MCF 10A (cell line): ENCODE data around the gene ATXN7L1. TPM values are rescaled to one million over a fixed set of nuclear protein-coding genes. Genes with fewer than 3 reads are reported as not detected.

ENCODE experiments used
- BruUV-seq: library from RNA; stranded (reverse); fragments of 400-500 nt; replicated peaks from 2 replicates; lab custom pipeline; 2021; lab: Mats Ljungman, UMichigan
- CTCF ChIA-PET: fragments of 300-600 bp; sonication (Branson Sonifier 250); formaldehyde crosslinking; extraction: SDS; loops from one replicate; lab custom pipeline; 2021; ENCODE audit warnings: antibody characterized with exemption, inconsistent platforms; lab: Yijun Ruan, JAX
- POLR2A ChIA-PET: fragments of 300-600, 350-650 bp; sonication (Branson Sonifier 250); formaldehyde crosslinking; extraction: SDS; loops from one replicate; lab custom pipeline; 2020; ENCODE audit warnings: antibody characterized with exemption, inconsistent platforms; lab: Yijun Ruan, JAX
- DNase-seq: peaks from one replicate; pipeline ENCODE4 v3.0.0-alpha.2; 2018; ENCODE audit not compliant: unreplicated experiment
- H3K27ac Mint-ChIP-seq: one replicate; pipeline ENCODE4 v1.8.0; 2022; ENCODE audit warnings: mild to moderate bottlenecking, low read depth, mixed read lengths; ENCODE audit not compliant: unreplicated experiment
- H3K27me3 Mint-ChIP-seq: one replicate; pipeline ENCODE4 v1.8.0; 2022; ENCODE audit warnings: mixed read lengths; ENCODE audit not compliant: insufficient read depth, unreplicated experiment
- H3K36me3 Mint-ChIP-seq: one replicate; pipeline ENCODE4 v1.8.0; 2022; ENCODE audit warnings: mild to moderate bottlenecking, moderate library complexity, mixed read lengths; ENCODE audit not compliant: insufficient read depth, unreplicated experiment
- H3K4me1 Mint-ChIP-seq: one replicate; pipeline ENCODE4 v1.8.0; 2022; ENCODE audit warnings: mixed read lengths; ENCODE audit not compliant: insufficient read depth, unreplicated experiment
- H3K4me3 Mint-ChIP-seq: one replicate; pipeline ENCODE4 v1.8.0; 2022; ENCODE audit warnings: mild to moderate bottlenecking, moderate library complexity, mixed read lengths; ENCODE audit not compliant: unreplicated experiment
- H3K9me3 Mint-ChIP-seq: one replicate; pipeline ENCODE4 v1.8.0; 2022; ENCODE audit warnings: mixed read lengths; ENCODE audit not compliant: unreplicated experiment
- CTCF ChIP-seq: fragments of 200-600 bp; IDR thresholded peaks from one replicate; pipeline ENCODE4 v1.8.0; 2022; ENCODE audit warnings: antibody characterized with exemption, mild to moderate bottlenecking; ENCODE audit not compliant: unreplicated experiment
- intact Hi-C: fragments of 100-400 bp; cut with micrococcal nuclease; formaldehyde crosslinking; loops from 2 replicates; pipeline ENCODE4 v1.14.1; 2022
- total RNA-seq: library from RNA; stranded (reverse); gene quantifications from 2 replicates; pipeline ENCODE4 v1.2.3, GENCODE V29; 2022

ATXN7L1 gene
- total RNA-seq, 1 experiment from 2014 or later: 10.0 TPM

GRCh38 chr7:105830405-105831301, 45.7 kb downstream of the ATXN7L1 start:
- peak; percentile 85 for DNase-seq
- H3K27ac Mint-ChIP-seq: no peak overlapping the region
- ChIA-PET POLR2A (interaction anchor here (1.0 kb wide), 1 partner anchor 47 kb away, joined by 3 read pairs; no protein-coding TSS in a partner anchor), CTCF (interaction anchor here (1.0 kb wide), 1 partner anchor 9 kb away, joined by 3 read pairs; no protein-coding TSS in a partner anchor)
- H3K9me3 Mint-ChIP-seq: no peaks in the 10 kb centered on the region
- H3K4me3 Mint-ChIP-seq: no peak overlapping the region
- H3K36me3 Mint-ChIP-seq: peaks cover 10% of the 10 kb centered on the region
- no peak for TF ChIP-seq CTCF
- H3K4me1 Mint-ChIP-seq: peaks cover 26% of the 10 kb centered on the region
- no TSS peak for BruUV-seq
- intact Hi-C loops: no loop called here
- H3K27me3 Mint-ChIP-seq: no peaks in the 10 kb centered on the region

GRCh38 chr7:105829681-105830322, 46.6 kb downstream of the ATXN7L1 start:
- intact Hi-C loops: no loop called here
- POLR2A ChIA-PET: no interaction called here
- no peaks in the 10 kb centered on the region for H3K9me3 Mint-ChIP-seq
- CTCF ChIA-PET: interaction anchor here (1.0 kb wide), 1 partner anchor 8 kb away, joined by 3 read pairs; no protein-coding TSS in a partner anchor
- peaks cover 10% of the 10 kb centered on the region for H3K36me3 Mint-ChIP-seq
- DNase-seq: no peak
- TF ChIP-seq CTCF: no peak
- no TSS peak for BruUV-seq
- no peaks in the 10 kb centered on the region for H3K27me3 Mint-ChIP-seq
- H3K4me1 Mint-ChIP-seq: peaks cover 35% of the 10 kb centered on the region
- no peak overlapping the region for H3K4me3 Mint-ChIP-seq
- no peak overlapping the region for H3K27ac Mint-ChIP-seq

- H3K4me1 Mint-ChIP-seq: peaks cover 35% of the 10 kb centered on the region
- DNase-seq: no peak
- H3K9me3 Mint-ChIP-seq: no peaks in the 10 kb centered on the region
These were observed 48.3 kb downstream of the ATXN7L1 start for GRCh38 chr7:105828141-105828540.

More at GRCh38 chr7:105828141-105828540, 48.3 kb downstream of the ATXN7L1 start:
- Mint-ChIP-seq H3K27ac (no peak overlapping the region), H3K36me3 (peaks cover 10% of the 10 kb centered on the region), H3K27me3 (no peaks in the 10 kb centered on the region), H3K4me3 (no peak overlapping the region)
- BruUV-seq: no TSS peak
- CTCF ChIA-PET: interaction anchor here (1.2 to 1.6 kb wide), 2 partner anchors 182 to 215 kb away, joined by 3 to 4 read pairs; no protein-coding TSS in a partner anchor
- no peak for TF ChIP-seq CTCF
- POLR2A ChIA-PET: interaction anchor here (0.7 kb wide), 1 partner anchor 22 kb away, joined by 3 read pairs; no protein-coding TSS in a partner anchor
- intact Hi-C loops: no loop called here
